C4-2B (cell line): Measurements from ENCODE around the gene PRKCE.
A peak's percentile ranks its signal among the peaks of the same experiment; 100 is the strongest.

ENCODE experiments used
- H3K27ac ChIP-seq: fragments of 450-650 bp; 2 replicates; pipeline ENCODE4 v1.5.1; 2017
- ZFX ChIP-seq: fragments of 450-650 bp; IDR thresholded peaks from 2 replicates; pipeline ENCODE4 v1.6.1; 2017
- TF ChIP-seq, protein P1 (sequence below): fragments of 450-650 bp; conservative IDR thresholded peaks from 2 replicates; pipeline ENCODE4 v1.5.1; 2017; ENCODE audit warnings: mild to moderate bottlenecking

PRKCE gene

DNA sequence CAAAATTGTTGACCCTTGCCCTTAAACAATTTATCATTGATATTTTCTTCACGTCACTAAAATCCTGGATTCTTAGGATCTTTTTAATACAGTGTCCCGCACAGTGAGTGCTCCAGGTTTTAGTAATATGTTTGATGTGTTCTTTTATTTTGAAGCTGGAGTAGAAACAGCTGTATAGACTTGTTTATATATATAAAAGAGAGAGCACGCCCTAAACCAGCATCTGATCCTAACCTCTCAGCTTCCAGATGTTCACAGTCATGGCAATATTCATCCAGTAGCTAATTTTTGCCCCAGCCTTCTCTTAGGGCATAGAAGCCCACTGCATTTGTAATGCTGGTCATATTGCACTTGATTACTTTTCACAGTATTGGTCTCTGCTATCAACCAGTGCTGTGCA is 475.7 kb downstream of the PRKCE start:
- TF ChIP-seq, protein P1, sequence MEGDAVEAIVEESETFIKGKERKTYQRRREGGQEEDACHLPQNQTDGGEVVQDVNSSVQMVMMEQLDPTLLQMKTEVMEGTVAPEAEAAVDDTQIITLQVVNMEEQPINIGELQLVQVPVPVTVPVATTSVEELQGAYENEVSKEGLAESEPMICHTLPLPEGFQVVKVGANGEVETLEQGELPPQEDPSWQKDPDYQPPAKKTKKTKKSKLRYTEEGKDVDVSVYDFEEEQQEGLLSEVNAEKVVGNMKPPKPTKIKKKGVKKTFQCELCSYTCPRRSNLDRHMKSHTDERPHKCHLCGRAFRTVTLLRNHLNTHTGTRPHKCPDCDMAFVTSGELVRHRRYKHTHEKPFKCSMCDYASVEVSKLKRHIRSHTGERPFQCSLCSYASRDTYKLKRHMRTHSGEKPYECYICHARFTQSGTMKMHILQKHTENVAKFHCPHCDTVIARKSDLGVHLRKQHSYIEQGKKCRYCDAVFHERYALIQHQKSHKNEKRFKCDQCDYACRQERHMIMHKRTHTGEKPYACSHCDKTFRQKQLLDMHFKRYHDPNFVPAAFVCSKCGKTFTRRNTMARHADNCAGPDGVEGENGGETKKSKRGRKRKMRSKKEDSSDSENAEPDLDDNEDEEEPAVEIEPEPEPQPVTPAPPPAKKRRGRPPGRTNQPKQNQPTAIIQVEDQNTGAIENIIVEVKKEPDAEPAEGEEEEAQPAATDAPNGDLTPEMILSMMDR = no peak
- no peak for TF ChIP-seq ZFX
- no peak overlapping the region for H3K27ac ChIP-seq

DNA sequence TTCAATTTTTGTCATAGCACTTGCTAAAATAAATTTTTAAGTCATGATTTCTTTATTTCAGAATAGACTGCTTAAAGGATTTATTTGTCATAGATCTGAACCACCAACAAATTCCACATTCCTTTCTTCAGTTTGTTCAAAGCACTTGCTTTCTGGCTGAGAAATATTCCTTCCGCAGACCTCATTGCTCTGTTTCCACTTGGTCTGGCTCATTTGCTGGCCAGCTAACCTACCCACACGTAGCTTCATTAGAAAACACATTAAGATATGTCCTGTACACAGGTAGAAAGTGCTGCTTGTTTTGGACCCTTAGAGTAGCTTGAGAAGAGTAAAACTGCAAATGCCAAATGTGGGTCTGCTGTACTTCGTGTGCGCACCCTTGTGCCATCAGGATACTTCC is 479.0 kb downstream of the PRKCE start:
- no peak overlapping the region for H3K27ac ChIP-seq
- TF ChIP-seq, protein P1 = no peak
- no peak for TF ChIP-seq ZFX

DNA sequence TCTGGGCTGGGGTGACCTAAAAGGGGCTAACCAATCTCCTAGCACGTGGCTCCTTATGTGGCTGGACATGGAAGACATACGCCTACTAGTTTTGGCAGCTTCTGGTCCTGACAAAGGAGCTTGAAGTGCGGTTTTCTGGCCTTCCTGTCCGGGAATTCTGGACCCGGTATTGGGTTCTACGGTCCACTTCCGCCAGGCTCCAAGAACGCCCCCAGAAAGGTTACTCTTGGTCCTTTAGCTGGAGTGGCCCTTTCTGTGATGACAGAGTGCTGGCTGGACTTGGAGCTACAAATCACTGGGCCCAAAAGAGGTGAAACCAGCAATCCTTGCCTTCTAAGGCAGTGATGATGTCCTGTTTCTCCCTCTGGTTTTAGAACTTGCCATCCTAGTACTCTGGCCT is 481.5 kb downstream of the PRKCE start:
- no peak overlapping the region for H3K27ac ChIP-seq
- no peak for TF ChIP-seq ZFX
- TF ChIP-seq, protein P1 = no peak

DNA sequence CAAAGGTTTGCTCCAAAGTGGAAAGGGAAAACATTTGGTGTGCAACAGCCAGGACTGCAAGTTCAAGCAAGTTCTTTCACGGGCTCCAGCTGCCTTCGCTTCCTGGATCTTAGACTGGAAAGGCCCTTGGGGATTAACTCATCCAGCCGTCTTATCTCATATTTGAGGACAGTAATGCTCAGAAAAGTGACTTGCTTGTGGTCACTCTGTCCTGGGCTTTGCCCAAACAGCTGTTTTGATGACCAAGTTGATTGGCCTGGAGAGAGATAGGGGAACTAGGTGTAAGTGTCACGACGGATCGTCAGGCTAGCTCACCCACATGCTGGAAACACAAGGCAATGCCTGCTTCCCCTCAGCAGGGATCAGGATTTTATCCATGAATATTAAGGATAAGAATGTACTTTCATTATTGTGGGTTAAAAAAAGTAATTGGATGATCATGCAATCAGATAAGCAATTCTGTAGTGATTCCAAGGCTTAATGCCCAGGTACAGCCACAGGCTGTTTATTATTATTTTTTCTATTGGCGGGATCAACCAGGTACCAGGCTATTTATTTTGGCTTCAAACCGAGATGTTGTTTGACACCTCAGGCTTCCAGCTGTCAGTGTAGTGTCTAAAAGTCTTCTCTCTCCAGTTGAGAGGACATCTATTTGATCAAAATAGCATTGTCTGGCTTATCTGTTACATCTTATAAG is 483.2 kb downstream of the PRKCE start:
- peak overlapping the region; percentile 55 for H3K27ac ChIP-seq

DNA sequence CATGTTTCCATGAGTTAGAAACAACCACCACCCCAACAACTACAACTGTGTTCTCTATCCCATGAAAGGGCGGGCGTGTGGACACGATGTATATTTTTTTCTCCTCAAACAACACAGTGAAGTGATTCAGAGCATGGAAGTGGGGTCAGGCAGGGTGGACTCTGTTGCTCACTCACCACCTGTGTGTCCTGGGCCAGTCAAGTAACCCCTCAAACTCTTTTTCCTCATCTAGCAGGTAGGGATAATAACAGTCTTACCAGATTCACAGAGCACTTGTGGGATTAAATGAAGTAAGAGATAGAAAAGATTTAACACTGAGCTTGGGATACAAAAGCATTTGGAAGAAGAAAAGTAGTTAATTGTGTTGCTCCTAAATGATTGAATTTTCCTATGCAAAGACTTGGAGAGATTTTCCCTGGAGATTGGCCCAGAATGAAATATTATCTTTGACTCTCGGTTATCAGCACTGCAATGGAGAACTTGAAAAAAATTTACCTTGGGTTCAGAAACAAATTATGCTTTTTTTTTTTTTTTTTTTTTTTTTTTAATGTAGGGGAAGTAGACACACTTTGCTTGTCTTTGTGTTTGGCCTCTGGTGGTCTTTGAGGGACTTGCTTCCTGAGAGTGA is 483.9 kb downstream of the PRKCE start:
- H3K27ac ChIP-seq = no peak overlapping the region
- no peak for TF ChIP-seq ZFX
- TF ChIP-seq, protein P1 = no peak

More for the DNA sequence above, 483.2 kb downstream of the PRKCE start:
- TF ChIP-seq ZFX = no peak
- TF ChIP-seq, protein P1 = no peak

DNA sequence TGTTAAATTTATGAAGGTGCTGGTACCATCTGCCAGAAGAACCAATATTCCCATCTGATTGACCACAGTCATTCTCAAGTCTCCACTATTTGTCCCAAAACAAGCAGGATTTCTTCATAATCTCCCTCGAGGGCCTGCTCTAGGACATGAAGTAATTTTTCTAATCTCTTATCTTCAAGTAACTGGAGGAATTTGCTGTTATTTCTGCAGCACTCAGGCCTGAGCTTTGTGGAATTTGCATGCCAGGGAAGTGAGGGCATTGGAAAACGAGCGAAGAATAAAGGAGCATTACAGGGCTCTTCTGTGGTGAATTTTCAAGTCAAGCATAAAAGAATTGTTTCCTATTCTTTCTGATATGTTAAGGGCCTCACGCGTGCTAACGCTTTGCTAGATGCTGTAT is 484.5 kb downstream of the PRKCE start:
- H3K27ac ChIP-seq = no peak overlapping the region
- TF ChIP-seq ZFX = no peak
- TF ChIP-seq, protein P1 = no peak

DNA sequence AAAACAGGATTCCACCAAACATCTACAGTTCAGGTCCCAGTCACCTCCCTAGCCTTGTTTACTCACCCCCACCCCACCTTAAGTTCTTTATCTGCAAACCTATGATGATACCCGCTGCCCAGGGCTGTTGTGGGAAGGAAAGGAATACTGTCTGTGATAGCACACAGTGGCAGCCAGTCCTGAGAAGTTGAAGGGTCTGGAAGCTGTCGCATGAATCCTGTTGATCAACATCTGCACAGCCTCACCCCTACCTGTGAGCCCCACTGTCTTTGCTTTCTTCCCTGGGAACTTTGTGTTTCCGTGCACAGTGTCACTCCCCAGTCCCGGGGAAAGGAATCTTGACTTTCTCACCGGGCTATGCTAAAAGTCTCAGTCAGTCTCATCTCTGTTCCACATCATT is 485.0 kb downstream of the PRKCE start:
- H3K27ac ChIP-seq = no peak overlapping the region
- TF ChIP-seq, protein P1 = no peak
- no peak for TF ChIP-seq ZFX
